ENCODE results near the gene TRHDE. TPM values are rescaled to one million over a fixed set of nuclear protein-coding genes. Genes with fewer than 3 reads are reported as not detected.

The TRHDE gene
- total and polyA plus RNA-seq, 9 of the 15 experiments (the other 6 are each of a cell fraction or from before 2014, with no cell fraction given): 0.03 to 0.29 (median 0.09) TPM

- Histone ChIP-seq H3K79me2 (ENCODE audit: control insufficient read depth, insufficient read depth, low read length) (no peaks in the 10 kb centered on the region), H3K36me3 (ENCODE audit: control insufficient read depth, insufficient read depth, low read length) (no peaks in the 10 kb centered on the region), H2AFZ (ENCODE audit: low read depth, low read length) (no peak overlapping the region), H3K4me2 (ENCODE audit: insufficient read depth, low read length) (no peak overlapping the region), H3K9ac (ENCODE audit: insufficient read depth in 1 of 2, low read depth in 2 of 2, low read length in 2 of 2) (no peak overlapping the region), H4K20me1 (replicated peaks; ENCODE audit: control insufficient read depth, insufficient read depth, low read length) (no peaks in the 10 kb centered on the region), H3K4me1 (replicated peaks in 1 of 2; ENCODE audit: control insufficient read depth in 2 of 2, insufficient read depth in 2 of 2, low read length in 2 of 2) (no peaks in the 10 kb centered on the region), H3K9me3 (replicated peaks; ENCODE audit: control insufficient read depth, insufficient read depth, low read depth, low read length) (no peaks in the 10 kb centered on the region), H3K27ac (ENCODE audit: extremely low read depth, low read depth, low read length) (no peak overlapping the region), H3K4me3 (no peak overlapping the region), H3K27me3 (ENCODE audit: control insufficient read depth in 2 of 2, insufficient read depth in 2 of 2, low read length in 2 of 2) (no peaks in the 10 kb centered on the region), H3K9me1 (ENCODE audit: control insufficient read depth, insufficient read depth, low read length) (no peaks in the 10 kb centered on the region)
- in situ Hi-C loops (cut with MboI): no loop called here
- no TSS peak for BruUV-seq (replicated peaks)
- ChIA-PET CTCF (ENCODE audit: low intra/inter-chr PET ratio) (no interaction called here), POLR2A (no interaction called here)
- FAIRE-seq: no peak
- ATAC-seq: no peak
- intact Hi-C loops (cut with micrococcal nuclease): no loop called here
- whole genome bisulfite sequencing (ENCODE audit: insufficient coverage, low coverage, missing lambda C conversion rate): 3% methylated on average over 5 of the region's 5 CpGs
- TF ChIP-seq ETV5 (CRISPR knock-in tag; IDR thresholded peaks at IDR 0.05; ENCODE audit: low read depth): no peak
- TF ChIP-seq COPS2 (conservative IDR thresholded peaks at IDR 0.05): no peak
- TF ChIP-seq YBX1 (IDR thresholded peaks at IDR 0.05): no peak
- no peak for TF ChIP-seq RBM39 (optimal IDR thresholded peaks at IDR 0.05; ENCODE audit: low read depth, low read length)
- TF ChIP-seq ZNF197 (CRISPR knock-in tag; IDR thresholded peaks at IDR 0.05; ENCODE audit: low read depth): no peak
- no peak for TF ChIP-seq ZNF23 (CRISPR knock-in tag; IDR thresholded peaks at IDR 0.05)
- DNase-seq (ENCODE audit: extremely low read depth in 1 of 4, low spot score in 3 of 4): no peak
These were observed 39.8 kb downstream of the TRHDE start for GRCh38 chr12:72311946-72312345.

GRCh38 chr12:72313806-72314205 is 41.6 kb downstream of the TRHDE start:
- ChIA-PET POLR2A (interaction anchor here (0.7 kb wide), 1 partner anchor 363 kb away, joined by 3 read pairs; no protein-coding TSS in a partner anchor), CTCF (ENCODE audit: low intra/inter-chr PET ratio) (no interaction called here)
- FAIRE-seq (no peak), DNase-seq (ENCODE audit: extremely low read depth in 1 of 4, low spot score in 3 of 4) (no peak), ATAC-seq (no peak)
- H3K79me2 ChIP-seq (ENCODE audit: control insufficient read depth, insufficient read depth, low read length): no peaks in the 10 kb centered on the region
- no TSS peak for BruUV-seq (replicated peaks)
- 9% methylated on average over 2 of the region's 2 CpGs for WGBS (ENCODE audit: insufficient coverage, low coverage, missing lambda C conversion rate)
- H3K4me3 ChIP-seq: no peak overlapping the region
- no peaks in the 10 kb centered on the region for H4K20me1 ChIP-seq (replicated peaks; ENCODE audit: control insufficient read depth, insufficient read depth, low read length)
- H3K27me3 ChIP-seq (ENCODE audit: control insufficient read depth in 2 of 2, insufficient read depth in 2 of 2, low read length in 2 of 2): no peaks in the 10 kb centered on the region
- no peaks in the 10 kb centered on the region for H3K9me3 ChIP-seq (replicated peaks; ENCODE audit: control insufficient read depth, insufficient read depth, low read depth, low read length)
- H3K27ac ChIP-seq (ENCODE audit: extremely low read depth, low read depth, low read length): no peak overlapping the region
- H3K36me3 ChIP-seq (ENCODE audit: control insufficient read depth, insufficient read depth, low read length): no peaks in the 10 kb centered on the region
- H2AFZ ChIP-seq (ENCODE audit: low read depth, low read length): no peak overlapping the region
- in situ Hi-C loops (cut with MboI) (no loop called here), intact Hi-C loops (cut with micrococcal nuclease) (no loop called here)
- H3K9ac ChIP-seq (ENCODE audit: insufficient read depth in 1 of 2, low read depth in 2 of 2, low read length in 2 of 2): no peak overlapping the region
- H3K4me1 ChIP-seq (replicated peaks in 1 of 2; ENCODE audit: control insufficient read depth in 2 of 2, insufficient read depth in 2 of 2, low read length in 2 of 2): no peaks in the 10 kb centered on the region
- H3K4me2 ChIP-seq (ENCODE audit: insufficient read depth, low read length): no peak overlapping the region
- no peaks in the 10 kb centered on the region for H3K9me1 ChIP-seq (ENCODE audit: control insufficient read depth, insufficient read depth, low read length)
- TF ChIP-seq DNMT1 (IDR thresholded peaks at IDR 0.05): no peak
- TF ChIP-seq FOXJ3 (CRISPR knock-in tag; IDR thresholded peaks at IDR 0.05): no peak
- TF ChIP-seq EP400 (IDR thresholded peaks at IDR 0.05): no peak
- no peak for TF ChIP-seq TBL1XR1 (IDR thresholded peaks at IDR 0.05; ENCODE audit: low read length in 2 of 2)
- no peak for TF ChIP-seq ZNF175 (CRISPR knock-in tag; IDR thresholded peaks at IDR 0.05; ENCODE audit: low read depth)
- no peak for TF ChIP-seq ZNF24 (IDR thresholded peaks at IDR 0.05)
- no peak for TF ChIP-seq ATF4 (CRISPR knock-in tag; IDR thresholded peaks at IDR 0.05)
- TF ChIP-seq NELFE (IDR thresholded peaks at IDR 0.05; ENCODE audit: insufficient read depth, insufficient read length): no peak
- no peak for TF ChIP-seq SMARCB1 (IDR thresholded peaks at IDR 0.05; ENCODE audit: insufficient read length, low read depth)
- no peak for TF ChIP-seq RBM14 (IDR thresholded peaks at IDR 0.05; ENCODE audit: borderline replicate concordance, insufficient read depth, low read depth, low read length)
- no peak for TF ChIP-seq CTCF (IDR thresholded peaks at IDR 0.05 in 2 of 3, conservative IDR thresholded peaks at IDR 0.05 in 1 of 3; ENCODE audit: insufficient read depth in 2 of 3, low read depth in 1 of 3, low read length in 3 of 3)
